ENCODE data around the gene KLHL29. TPM values are rescaled to one million over a fixed set of nuclear protein-coding genes. Genes with fewer than 3 reads are reported as not detected.
A peak's percentile ranks its signal among the peaks of the same experiment; 100 is the strongest.

The KLHL29 gene
- total RNA-seq, 1 donor from 2014 or later: 5.0 TPM

DNA sequence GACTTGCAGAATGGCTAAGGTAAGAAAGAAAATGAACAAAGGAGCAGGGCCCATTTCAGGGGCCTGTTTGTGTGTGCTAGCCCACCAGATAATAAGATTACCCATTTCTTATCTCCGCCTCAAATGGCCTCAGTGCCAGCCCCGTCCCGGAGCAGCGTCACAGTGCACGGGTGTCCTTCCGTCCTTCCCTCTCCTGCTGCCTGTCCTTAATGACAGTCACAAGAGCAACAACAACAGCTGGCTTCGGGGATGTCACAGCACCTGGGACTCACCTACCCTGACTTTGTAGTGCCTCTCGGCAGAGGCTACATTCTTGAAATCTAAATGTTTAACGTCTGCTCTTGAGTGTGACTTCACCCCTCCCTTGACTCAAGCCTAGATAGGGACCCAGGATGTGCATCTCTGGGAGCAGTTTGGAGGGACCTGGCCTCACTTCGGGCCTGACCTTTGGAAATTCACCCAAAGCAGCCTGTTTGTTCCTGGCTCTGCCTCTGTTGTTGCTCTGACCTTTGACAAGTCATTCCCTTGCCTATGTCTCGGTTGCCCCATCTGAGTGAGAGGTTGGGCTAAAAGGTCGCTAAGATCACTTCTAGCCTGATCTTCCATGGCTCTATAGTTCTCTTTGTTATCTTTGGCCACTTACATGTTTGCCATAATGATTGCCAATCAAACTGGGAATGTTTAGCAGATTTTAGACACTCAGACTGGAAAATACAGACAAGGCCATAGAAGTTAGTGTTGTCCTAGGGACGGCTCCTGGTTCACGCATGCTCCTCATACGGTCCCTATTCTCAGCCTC lies 122.5 kb downstream of the KLHL29 start:
- Histone ChIP-seq H3K27me3 (ENCODE audit: control insufficient read depth, insufficient read depth, low read length) (no peaks in the 10 kb centered on the region), H3K36me3 (ENCODE audit: control insufficient read depth, insufficient read depth, low read length) (no peaks in the 10 kb centered on the region), H3K4me3 (ENCODE audit: low read depth, low read length) (no peak overlapping the region)
- peak; percentile 32 for FAIRE-seq
- no peak for DNase-seq (ENCODE audit: low read depth)
- TF ChIP-seq, protein P1, sequence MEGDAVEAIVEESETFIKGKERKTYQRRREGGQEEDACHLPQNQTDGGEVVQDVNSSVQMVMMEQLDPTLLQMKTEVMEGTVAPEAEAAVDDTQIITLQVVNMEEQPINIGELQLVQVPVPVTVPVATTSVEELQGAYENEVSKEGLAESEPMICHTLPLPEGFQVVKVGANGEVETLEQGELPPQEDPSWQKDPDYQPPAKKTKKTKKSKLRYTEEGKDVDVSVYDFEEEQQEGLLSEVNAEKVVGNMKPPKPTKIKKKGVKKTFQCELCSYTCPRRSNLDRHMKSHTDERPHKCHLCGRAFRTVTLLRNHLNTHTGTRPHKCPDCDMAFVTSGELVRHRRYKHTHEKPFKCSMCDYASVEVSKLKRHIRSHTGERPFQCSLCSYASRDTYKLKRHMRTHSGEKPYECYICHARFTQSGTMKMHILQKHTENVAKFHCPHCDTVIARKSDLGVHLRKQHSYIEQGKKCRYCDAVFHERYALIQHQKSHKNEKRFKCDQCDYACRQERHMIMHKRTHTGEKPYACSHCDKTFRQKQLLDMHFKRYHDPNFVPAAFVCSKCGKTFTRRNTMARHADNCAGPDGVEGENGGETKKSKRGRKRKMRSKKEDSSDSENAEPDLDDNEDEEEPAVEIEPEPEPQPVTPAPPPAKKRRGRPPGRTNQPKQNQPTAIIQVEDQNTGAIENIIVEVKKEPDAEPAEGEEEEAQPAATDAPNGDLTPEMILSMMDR (IDR thresholded peaks at IDR 0.05; ENCODE audit: insufficient read depth, low read length, severe bottlenecking): no peak

DNA sequence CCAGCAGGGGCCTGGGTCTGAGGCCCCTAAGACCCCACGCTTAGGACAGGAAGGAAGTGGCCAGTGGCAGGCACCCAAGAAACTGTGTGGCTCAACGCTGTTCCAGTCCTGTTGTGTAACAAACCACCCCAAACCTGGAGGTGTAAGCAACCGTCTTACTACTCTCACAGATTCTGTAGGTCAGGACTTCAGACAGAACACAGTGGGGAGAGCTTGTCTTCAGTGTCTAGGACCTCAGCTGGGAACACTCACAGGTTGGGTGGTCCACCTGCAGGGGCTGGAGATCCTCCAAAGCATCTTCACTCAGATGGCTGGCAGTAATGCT lies 123.0 kb downstream of the KLHL29 start:
- DNase-seq (ENCODE audit: low read depth): no peak
- H3K36me3 ChIP-seq (ENCODE audit: control insufficient read depth, insufficient read depth, low read length): no peaks in the 10 kb centered on the region
- FAIRE-seq: no peak
- TF ChIP-seq, protein P1 (IDR thresholded peaks at IDR 0.05; ENCODE audit: insufficient read depth, low read length, severe bottlenecking): no peak
- no peak overlapping the region for H3K4me3 ChIP-seq (ENCODE audit: low read depth, low read length)
- no peaks in the 10 kb centered on the region for H3K27me3 ChIP-seq (ENCODE audit: control insufficient read depth, insufficient read depth, low read length)

DNA sequence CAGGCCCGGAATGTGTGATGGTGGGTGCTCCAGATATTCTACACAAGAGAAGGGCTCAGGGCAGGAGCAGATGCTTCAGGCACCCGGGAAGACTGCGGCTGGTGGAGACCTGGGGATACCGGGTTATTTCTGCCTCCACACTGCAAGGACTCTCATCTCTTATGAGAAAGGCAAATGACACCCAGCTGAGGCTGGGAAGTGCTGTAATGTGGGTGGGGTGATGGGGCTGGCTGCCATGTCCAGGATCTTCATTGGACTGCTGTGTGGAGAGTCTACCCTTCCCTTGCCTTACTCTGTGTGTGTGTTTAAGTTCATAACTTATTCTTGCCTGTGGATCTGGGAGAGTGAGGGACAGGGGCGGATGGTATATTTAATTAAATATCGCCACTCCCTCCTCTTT lies 124.1 kb downstream of the KLHL29 start:
- FAIRE-seq: peak; percentile 36
- DNase-seq (ENCODE audit: low read depth): no peak
- H3K36me3 ChIP-seq (ENCODE audit: control insufficient read depth, insufficient read depth, low read length): no peaks in the 10 kb centered on the region
- H3K4me3 ChIP-seq (ENCODE audit: low read depth, low read length): no peak overlapping the region
- TF ChIP-seq, protein P1 (IDR thresholded peaks at IDR 0.05; ENCODE audit: insufficient read depth, low read length, severe bottlenecking): no peak
- H3K27me3 ChIP-seq (ENCODE audit: control insufficient read depth, insufficient read depth, low read length): no peaks in the 10 kb centered on the region

DNA sequence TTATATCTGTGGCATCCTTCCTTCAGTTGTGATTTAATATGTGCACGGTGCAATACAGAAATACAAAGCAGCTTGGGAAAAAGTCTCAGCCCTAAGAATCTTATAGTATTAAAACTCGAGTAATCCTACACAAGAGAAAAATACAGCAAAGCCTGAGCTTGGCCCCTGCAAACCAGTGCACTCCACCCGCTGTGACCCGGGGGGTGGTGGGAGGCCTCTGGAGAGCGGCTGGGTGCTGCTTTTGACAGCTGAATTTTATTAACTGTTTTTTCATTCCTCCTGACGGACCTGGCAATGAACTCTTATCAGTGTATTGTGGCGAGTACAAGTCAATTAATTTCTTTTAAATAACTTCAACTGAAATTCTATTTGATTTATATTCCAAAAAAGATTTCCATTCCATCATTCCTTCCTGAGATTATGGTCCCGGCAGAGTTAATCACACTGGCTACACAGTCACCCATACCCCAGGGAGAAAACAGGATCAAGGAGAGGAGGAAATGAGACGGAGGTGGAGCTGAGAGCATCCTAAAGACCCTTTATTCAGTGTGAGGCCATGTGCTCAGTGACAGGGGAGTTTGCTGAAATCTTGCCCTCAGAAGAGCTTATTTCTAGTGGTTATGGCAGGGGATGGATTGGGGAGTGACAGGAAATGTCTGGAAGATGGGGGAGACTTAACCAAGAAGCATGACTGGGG lies 124.8 kb downstream of the KLHL29 start:
- Histone ChIP-seq H3K4me3 (ENCODE audit: low read depth, low read length) (no peak overlapping the region), H3K27me3 (ENCODE audit: control insufficient read depth, insufficient read depth, low read length) (no peaks in the 10 kb centered on the region), H3K36me3 (ENCODE audit: control insufficient read depth, insufficient read depth, low read length) (no peaks in the 10 kb centered on the region)
- FAIRE-seq: no peak
- no peak for DNase-seq (ENCODE audit: low read depth)
- TF ChIP-seq, protein P1 (IDR thresholded peaks at IDR 0.05; ENCODE audit: insufficient read depth, low read length, severe bottlenecking): no peak

DNA sequence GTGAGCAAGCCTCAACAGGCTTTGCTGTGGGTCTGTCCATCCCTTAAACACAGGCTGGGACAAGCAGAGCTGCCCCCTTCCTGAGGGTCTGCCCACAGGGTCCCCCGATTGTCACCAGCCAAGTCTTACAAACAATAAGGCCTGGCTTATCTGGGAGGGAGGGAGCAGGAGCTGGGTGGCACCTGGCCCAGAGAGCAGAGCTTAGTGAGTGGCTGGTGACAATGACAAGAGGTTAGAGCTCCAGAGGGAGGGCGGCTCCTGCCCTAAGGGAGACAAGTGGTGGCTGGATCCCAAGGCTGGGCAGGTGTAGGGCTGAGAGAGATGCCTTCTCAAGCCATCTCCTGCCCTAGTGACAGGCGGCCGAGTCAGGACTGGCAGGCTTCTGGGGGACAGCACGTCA lies 125.5 kb downstream of the KLHL29 start:
- no peaks in the 10 kb centered on the region for H3K36me3 ChIP-seq (ENCODE audit: control insufficient read depth, insufficient read depth, low read length)
- H3K27me3 ChIP-seq (ENCODE audit: control insufficient read depth, insufficient read depth, low read length): no peaks in the 10 kb centered on the region
- no peak overlapping the region for H3K4me3 ChIP-seq (ENCODE audit: low read depth, low read length)
- no peak for DNase-seq (ENCODE audit: low read depth)
- TF ChIP-seq, protein P1 (IDR thresholded peaks at IDR 0.05; ENCODE audit: insufficient read depth, low read length, severe bottlenecking): no peak
- no peak for FAIRE-seq
